Liver (tissue), 3 donors: ENCODE results near the gene TBC1D12.

Source experiments
- FOXA1 ChIP-seq: IDR thresholded peaks from 2 replicates; pipeline ENCODE4 v1.6.1; 2016; ENCODE audit warnings: antibody characterized with exemption
- JUND ChIP-seq, 2 donors: IDR thresholded peaks; 2 replicates each; pipeline ENCODE4 v1.6.1; 2016; ENCODE audit warnings: antibody characterized with exemption in 2 of 2
- MAX ChIP-seq: IDR thresholded peaks from 2 replicates; pipeline ENCODE4 v1.6.1; 2016; ENCODE audit warnings: antibody characterized with exemption
- RXRA ChIP-seq, 2 donors: IDR thresholded peaks; 2 replicates each; pipeline ENCODE4 v1.6.1; 2017 to 2018; ENCODE audit warnings: antibody characterized with exemption in 2 of 2, mild to moderate bottlenecking in 1 of 2
- YY1 ChIP-seq: IDR thresholded peaks from 2 replicates; pipeline ENCODE4 v1.6.1; 2016; ENCODE audit warnings: antibody characterized with exemption, mild to moderate bottlenecking
- TF ChIP-seq, protein P1 (sequence below): fragments of 150-350 bp; IDR thresholded peaks from 2 replicates; pipeline ENCODE4 v1.5.1; 2017; ENCODE audit warnings: improper control_type of control experiment, low read depth, low read length; ENCODE audit not compliant: missing input control
- donor health status: healthy.
- donor health status: healthy.

- TF ChIP-seq, protein P1, sequence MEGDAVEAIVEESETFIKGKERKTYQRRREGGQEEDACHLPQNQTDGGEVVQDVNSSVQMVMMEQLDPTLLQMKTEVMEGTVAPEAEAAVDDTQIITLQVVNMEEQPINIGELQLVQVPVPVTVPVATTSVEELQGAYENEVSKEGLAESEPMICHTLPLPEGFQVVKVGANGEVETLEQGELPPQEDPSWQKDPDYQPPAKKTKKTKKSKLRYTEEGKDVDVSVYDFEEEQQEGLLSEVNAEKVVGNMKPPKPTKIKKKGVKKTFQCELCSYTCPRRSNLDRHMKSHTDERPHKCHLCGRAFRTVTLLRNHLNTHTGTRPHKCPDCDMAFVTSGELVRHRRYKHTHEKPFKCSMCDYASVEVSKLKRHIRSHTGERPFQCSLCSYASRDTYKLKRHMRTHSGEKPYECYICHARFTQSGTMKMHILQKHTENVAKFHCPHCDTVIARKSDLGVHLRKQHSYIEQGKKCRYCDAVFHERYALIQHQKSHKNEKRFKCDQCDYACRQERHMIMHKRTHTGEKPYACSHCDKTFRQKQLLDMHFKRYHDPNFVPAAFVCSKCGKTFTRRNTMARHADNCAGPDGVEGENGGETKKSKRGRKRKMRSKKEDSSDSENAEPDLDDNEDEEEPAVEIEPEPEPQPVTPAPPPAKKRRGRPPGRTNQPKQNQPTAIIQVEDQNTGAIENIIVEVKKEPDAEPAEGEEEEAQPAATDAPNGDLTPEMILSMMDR, result no peak
- TF ChIP-seq MAX, result no peak
- no peak for TF ChIP-seq JUND (IDR thresholded peaks at IDR 0.05)
- TF ChIP-seq YY1, result no peak
- no peak for TF ChIP-seq RXRA (IDR thresholded peaks at IDR 0.05)
- TF ChIP-seq FOXA1, result no peak
Observed at GRCh38 chr10:94413361-94413760, 11.0 kb downstream of the TBC1D12 start.
